Tibial nerve (tissue), 4 donors: ENCODE data around the gene MAPRE2. TPM values are rescaled to one million over a fixed set of nuclear protein-coding genes. Genes with fewer than 3 reads are reported as not detected.

ENCODE experiments used
- DNase-seq, 2 donors: peaks; one replicate each; pipeline ENCODE4 v3.0.0-alpha.2; 2019; ENCODE audit warnings: low spot score in 2 of 2
- H3K27ac ChIP-seq, 4 donors: fragments of 200-600 bp; sonication (generic) in 3 of 4; one replicate each; pipeline ENCODE4 v1.5.1; 2017 to 2019; ENCODE audit warnings: mild to moderate bottlenecking in 1 of 4
- H3K27me3 ChIP-seq, 2 donors: fragments of 200-600 bp; sonication (generic) in 1 of 2; one replicate each; pipeline versions ENCODE4 v1.5.1 to v1.6.0; 2017 to 2019
- H3K36me3 ChIP-seq, 3 donors: fragments of 200-600 bp; sonication (generic); one replicate each; pipeline ENCODE4 v1.5.1; 2018 to 2019
- H3K4me1 ChIP-seq, 4 donors: fragments of 200-600 bp; sonication (generic) in 3 of 4; one replicate each; pipeline ENCODE4 v1.5.1; 2017 to 2019
- H3K4me3 ChIP-seq, 4 donors: fragments of 200-600 bp; sonication (generic) in 3 of 4; one replicate each; pipeline ENCODE4 v1.5.1; 2017 to 2019; ENCODE audit warnings: mild to moderate bottlenecking in 1 of 4, moderate library complexity in 1 of 4
- H3K9me3 ChIP-seq, 4 donors: fragments of 200-600 bp; sonication (generic) in 3 of 4; one replicate each; pipeline ENCODE4 v1.5.1; 2017 to 2019
- CTCF ChIP-seq, 5 experiments: fragments of 200-600 bp in 3 of 5; fragments of 450-650 bp in 2 of 5; sonication (generic) in 3 of 5; IDR thresholded peaks; one replicate each; pipeline ENCODE4 v1.5.1; 2016 to 2019; ENCODE audit warnings: antibody characterized with exemption in 5 of 5, mild to moderate bottlenecking in 3 of 5, moderate library complexity in 2 of 5
- EP300 ChIP-seq, 2 donors: sonication (generic); formaldehyde crosslinking; IDR thresholded peaks; one replicate each; pipeline ENCODE4 v1.6.1; 2017; ENCODE audit warnings: antibody characterized with exemption in 2 of 2, mild to moderate bottlenecking in 1 of 2
- POLR2A ChIP-seq, 2 donors: fragments of 450-650 bp; IDR thresholded peaks; one replicate each; pipeline ENCODE4 v1.6.1; 2017; ENCODE audit warnings: antibody characterized with exemption in 2 of 2, mild to moderate bottlenecking in 2 of 2, moderate library complexity in 2 of 2
- WGBS, 2 donors: methylation state at CpG; one replicate each; pipeline ENCODE4 v1.1.5; 2018; 5-methylcytosine and 5-hydroxymethylcytosine counted together
- total RNA-seq, 4 donors: library from RNA; depleted of rRNA; stranded (reverse); fragments of >200 nt; gene quantifications; one replicate each; pipeline ENCODE4 v1.1.0, GENCODE V29; 2016

Gene MAPRE2
- total RNA-seq, 4 donors from 2014 or later, result 18.9 to 33.3 (median 29.4) TPM

GRCh38 chr18:35047697-35048292, 6.6 kb downstream of the MAPRE2 start:
- Histone ChIP-seq H3K4me1 (peaks cover 0 to 79% (median 52%) of the 10 kb centered on the region in 4 donors), H3K27me3 (no peaks in the 10 kb centered on the region), H3K9me3 (no peaks in the 10 kb centered on the region), H3K4me3 (no peak overlapping the region), H3K36me3 (no peaks in the 10 kb centered on the region), H3K27ac (peak overlapping the region in 1 of 4 donors; percentile 96)
- TF ChIP-seq CTCF (IDR thresholded peaks at IDR 0.05) (no peak), EP300 (IDR thresholded peaks at IDR 0.05) (no peak), POLR2A (IDR thresholded peaks at IDR 0.05) (no peak)
- WGBS, 2 donors, result 89 to 97% methylated on average over 4 of the region's 4 CpGs
- DNase-seq, result no peak

DNA sequence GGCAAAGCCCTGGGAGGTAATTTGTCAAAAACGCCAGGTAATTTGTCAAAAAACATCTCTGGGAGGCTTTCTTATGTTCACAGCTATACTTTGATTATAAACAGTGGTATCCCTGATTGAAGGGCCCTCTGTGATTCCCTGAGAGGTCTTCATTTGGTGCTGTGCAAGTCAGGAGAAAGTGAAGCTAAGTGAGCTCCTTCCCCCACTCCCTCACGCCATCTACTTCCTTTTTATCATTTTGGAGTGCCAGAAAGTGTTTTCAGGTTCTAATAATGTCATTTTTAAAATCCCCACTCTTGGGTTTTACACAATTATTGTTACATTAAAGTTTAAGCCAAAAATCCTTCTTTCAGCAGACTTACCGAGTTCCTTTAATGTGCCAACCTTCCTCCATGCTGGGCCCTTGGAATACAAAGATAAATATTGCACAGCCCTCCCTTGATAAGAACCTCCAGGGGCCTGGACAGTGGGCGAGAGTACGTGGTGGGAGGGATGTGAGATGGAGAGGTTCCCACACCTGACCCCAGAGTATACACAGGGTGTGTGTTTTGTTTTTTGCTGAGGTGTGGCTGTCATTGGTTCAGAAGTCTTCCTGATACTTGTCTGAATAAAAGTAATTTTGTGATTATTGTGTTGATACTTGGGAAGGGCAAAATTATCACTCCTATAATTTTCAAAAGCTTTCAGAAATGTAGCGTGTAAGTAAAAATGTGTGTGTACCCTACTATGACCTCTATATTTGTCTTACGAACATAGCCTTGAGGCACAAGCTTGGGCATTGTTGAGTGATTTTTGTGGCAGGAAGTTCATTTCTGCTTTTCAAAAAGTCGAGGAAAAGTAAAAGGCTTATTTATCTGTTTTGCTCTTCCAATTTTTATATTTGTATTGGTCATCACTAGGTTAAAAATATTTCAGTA, 8.2 kb downstream of the MAPRE2 start:
- Histone ChIP-seq H3K27me3 (no peaks in the 10 kb centered on the region), H3K9me3 (no peaks in the 10 kb centered on the region), H3K4me3 (peak overlapping the region in 1 of 4 donors; percentile 17), H3K36me3 (no peaks in the 10 kb centered on the region), H3K4me1 (peaks cover 0 to 79% (median 39%) of the 10 kb centered on the region in 4 donors), H3K27ac (peak overlapping the region in 3 of 4 donors; percentile 44 to 71 (median 55))
- no peak for TF ChIP-seq CTCF (IDR thresholded peaks at IDR 0.05)
- no peak for TF ChIP-seq EP300 (IDR thresholded peaks at IDR 0.05)
- no peak for TF ChIP-seq POLR2A (IDR thresholded peaks at IDR 0.05)
- WGBS, 2 donors, result 44 to 49% methylated on average over 8 of the region's 8 CpGs
- DNase-seq, result no peak

DNA sequence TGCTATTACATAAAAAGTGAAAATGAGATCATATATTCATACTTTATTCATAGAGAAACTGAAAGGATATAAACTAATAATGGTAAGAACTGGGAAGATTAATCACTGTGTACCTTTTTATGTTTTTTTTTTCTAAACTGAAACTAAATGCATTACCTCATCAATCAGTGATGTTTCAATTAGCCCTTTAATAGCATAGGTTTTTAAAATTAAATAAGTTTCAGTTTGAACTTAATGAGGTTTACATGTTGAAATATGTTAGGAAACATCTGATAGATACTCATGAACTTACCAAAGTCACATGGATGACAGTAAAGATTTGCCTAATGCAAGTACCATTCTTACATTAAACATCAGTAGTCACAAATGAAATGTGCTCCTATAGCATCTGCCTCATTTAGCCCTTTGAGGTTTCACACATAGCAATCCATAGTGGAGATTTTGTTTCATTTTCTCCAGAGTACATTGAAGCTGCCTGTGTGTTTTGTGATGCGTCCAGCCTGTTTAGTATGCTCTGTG, 8.9 kb downstream of the MAPRE2 start:
- Histone ChIP-seq H3K4me3 (peak overlapping the region in 1 of 4 donors; percentile 17), H3K27ac (peak overlapping the region in 3 of 4 donors; percentile 44 to 71 (median 55)), H3K36me3 (no peaks in the 10 kb centered on the region), H3K4me1 (peaks cover 0 to 77% (median 33%) of the 10 kb centered on the region in 4 donors), H3K9me3 (no peaks in the 10 kb centered on the region), H3K27me3 (no peaks in the 10 kb centered on the region)
- TF ChIP-seq POLR2A (IDR thresholded peaks at IDR 0.05), result no peak
- DNase-seq, result no peak
- 24 to 34% methylated on average over 1 of the region's 1 CpG for WGBS, 2 donors

DNA sequence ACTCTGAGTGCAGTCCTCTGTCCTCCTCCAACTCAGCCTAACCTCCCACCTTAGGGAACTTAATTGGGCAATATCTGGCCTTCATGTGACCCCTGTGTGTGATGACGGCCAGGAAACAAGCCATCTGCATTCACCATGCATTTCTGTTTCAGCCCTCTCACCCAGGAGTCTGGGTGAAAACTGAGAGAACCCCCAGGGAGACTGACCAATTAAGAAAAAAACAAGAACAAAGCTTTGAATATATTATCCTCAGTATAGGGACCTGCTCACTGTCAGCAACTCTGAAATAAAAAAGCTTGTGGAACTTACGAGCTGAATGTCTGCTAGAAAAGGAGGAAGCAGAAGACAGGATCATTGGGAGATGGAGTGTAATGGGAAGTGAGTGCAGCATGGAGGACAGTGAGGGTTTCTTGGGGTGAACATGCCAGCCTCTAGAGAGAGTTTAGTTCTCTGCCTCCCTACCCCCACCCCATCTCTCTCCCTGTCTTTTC, 9.5 kb downstream of the MAPRE2 start:
- WGBS, 2 donors, result 18 to 26% methylated on average over 2 of the region's 2 CpGs
- Histone ChIP-seq H3K27me3 (no peaks in the 10 kb centered on the region), H3K4me1 (peaks cover 0 to 74% (median 31%) of the 10 kb centered on the region in 4 donors), H3K4me3 (peak overlapping the region in 1 of 4 donors; percentile 17), H3K27ac (peak overlapping the region in 3 of 4 donors; percentile 44 to 71 (median 55)), H3K9me3 (no peaks in the 10 kb centered on the region), H3K36me3 (no peaks in the 10 kb centered on the region)
- DNase-seq, result peak in 1 of 2 donors; percentile 58
- TF ChIP-seq EP300 (IDR thresholded peaks at IDR 0.05) (peak in 1 of 2 donors; percentile 30), POLR2A (IDR thresholded peaks at IDR 0.05) (no peak)

DNA sequence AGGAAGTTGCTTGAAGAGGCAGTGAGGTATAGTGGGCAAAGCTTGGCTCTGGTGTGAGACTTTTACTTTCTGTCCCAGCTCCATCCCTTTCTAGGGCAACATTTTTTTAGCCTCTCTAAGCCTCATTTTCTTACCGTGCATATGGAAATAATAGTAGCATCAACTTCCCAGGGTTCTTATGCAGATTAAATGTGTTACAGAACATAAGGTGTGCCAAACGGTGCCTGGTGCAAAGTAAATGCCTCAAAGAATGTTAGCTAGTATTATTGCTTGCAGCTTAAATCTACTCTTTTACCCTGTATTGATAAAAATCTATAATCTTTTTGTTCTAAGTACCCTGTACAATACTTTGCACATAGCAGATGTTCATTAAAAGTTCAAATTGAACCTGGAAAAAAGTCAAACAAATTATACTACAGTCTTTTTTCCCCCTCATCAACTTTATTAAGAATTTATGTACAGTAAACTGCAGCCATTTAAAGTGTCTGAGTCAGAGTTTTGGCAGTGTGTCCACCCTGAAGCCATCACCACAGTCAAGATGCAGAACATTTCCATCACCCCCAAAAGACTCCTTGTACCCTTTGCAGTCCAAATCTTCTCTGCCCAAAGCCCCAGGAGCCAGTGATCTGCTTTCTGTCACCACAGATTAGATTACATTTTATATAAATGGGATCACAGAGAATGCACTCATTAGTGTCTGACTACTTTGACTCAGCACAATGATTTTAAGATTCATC, 10.6 kb downstream of the MAPRE2 start:
- TF ChIP-seq CTCF (IDR thresholded peaks at IDR 0.05), result no peak
- TF ChIP-seq EP300 (IDR thresholded peaks at IDR 0.05), result no peak
- TF ChIP-seq POLR2A (IDR thresholded peaks at IDR 0.05), result no peak
- WGBS, 2 donors, result 81 to 84% methylated on average over 2 of the region's 2 CpGs
- Histone ChIP-seq H3K27me3 (no peaks in the 10 kb centered on the region), H3K4me1 (peaks cover 0 to 65% (median 26%) of the 10 kb centered on the region in 4 donors), H3K36me3 (no peaks in the 10 kb centered on the region), H3K9me3 (no peaks in the 10 kb centered on the region), H3K4me3 (no peak overlapping the region), H3K27ac (peak overlapping the region in 3 of 4 donors; percentile 17 to 71 (median 44))
- DNase-seq, result no peak
